Stimulated activated CD8-positive, alpha-beta memory T cell treated with anti-CD3 and anti-CD28 coated beads, Interleukin-2, amount 100 ng/mL, for 1 hour (primary cell): ENCODE results near the gene FBRSL1.

ENCODE experiments used
- DNase-seq, 2 donors: peaks; one replicate each; pipeline ENCODE4 v3.0.0-alpha.2; 2020; ENCODE audit warnings: low read depth in 2 of 2

Gene FBRSL1

GRCh38 chr12:132558042-132558856 is 68.3 kb downstream of the FBRSL1 start:
- no peak for DNase-seq

DNA sequence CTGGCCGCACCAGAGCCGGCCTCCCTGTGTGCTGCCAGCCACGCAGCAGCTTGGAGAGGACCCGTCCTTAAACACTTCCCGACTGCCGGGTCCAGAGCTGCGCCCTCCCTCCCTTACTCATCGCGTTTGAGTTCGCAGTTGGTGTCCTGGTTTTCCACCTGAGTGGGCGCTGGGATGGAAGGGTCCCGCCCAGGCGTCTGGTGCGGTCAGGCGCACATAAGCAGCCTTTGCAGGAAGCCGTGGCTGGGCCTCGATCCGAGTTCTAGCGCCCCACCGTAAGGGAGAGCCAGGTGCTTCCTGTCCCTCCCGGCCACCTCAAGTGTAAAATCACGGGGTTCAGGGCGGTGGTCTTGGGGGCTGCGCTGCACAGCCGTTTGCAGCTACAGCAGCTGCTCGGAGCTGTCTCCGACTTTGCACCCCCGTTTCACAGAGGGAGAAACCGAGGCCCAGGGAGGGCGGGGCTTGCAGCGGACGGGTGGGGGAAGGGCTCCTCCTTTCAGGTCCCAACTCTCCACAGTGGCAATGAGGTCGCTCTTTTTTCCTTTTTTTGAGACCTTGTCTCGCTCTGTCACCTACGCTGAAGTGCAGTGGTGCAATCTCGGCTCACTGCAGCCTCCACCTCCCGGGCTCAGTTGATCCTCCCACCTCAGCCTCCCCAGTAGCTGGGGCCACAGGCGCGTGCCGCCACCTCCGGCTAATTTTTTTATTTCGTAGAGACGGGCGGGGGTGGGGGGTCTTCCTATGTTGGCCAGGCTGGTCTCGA is 69.1 kb downstream of the FBRSL1 start:
- DNase-seq: no peak

DNA sequence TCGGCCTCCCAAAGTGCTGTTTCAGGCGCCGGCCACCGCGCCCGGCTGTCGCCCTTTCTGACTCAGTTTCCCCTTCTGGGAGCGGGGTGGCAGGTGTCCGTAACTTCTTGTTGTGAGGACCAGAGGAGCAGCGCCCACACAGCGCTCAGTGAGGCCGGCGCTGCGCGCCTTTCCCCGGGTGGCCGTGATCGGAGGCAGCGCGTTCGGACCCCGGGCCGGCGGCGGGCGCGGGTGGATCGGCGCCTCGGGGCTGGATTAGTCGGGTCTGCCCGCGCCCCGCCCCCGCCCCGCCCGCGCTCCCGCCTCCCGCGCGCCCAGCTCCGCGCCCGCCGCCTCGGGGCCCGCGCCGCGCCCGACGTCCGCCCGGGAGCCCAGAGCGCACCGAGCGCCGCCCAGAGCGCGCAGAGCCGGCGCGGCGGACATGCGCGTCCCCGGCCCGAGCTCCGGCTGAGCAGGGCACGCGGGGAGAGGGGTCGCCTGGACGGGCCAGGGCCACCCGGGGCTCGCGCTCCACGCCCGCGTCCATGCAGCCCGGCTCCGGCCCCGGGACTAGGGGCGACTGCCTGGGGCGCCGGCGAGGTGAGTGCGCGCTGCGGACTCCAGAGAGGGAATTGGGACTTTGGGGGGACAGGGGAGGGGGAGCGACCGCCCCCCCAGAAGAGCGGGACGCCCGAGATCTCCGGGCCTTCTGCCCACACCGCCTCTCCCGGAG is 69.9 kb downstream of the FBRSL1 start:
- DNase-seq: no peak

DNA sequence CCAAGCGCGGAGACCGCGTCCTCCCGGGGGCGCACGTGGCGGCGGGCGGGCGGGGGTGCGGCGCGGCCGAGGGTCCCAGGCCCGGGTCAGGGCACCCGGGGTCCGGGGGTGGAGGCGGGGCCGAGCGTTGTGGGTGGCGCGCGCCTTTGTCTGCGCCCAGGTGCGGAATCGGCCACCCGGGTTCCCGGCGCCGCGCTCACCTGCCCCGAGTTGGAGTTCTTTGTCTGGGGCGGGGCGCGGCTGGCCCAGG is 70.3 kb downstream of the FBRSL1 start:
- DNase-seq: no peak

- DNase-seq: peak; percentile 36 to 40
These were observed 70.9 kb downstream of the FBRSL1 start for GRCh38 chr12:132560614-132561426.
